ENCODE results near the gene NFATC2IP. TPM values are rescaled to one million over a fixed set of nuclear protein-coding genes. Genes with fewer than 3 reads are reported as not detected.
"Not testable (repeated sequence)": the region's sequence is repeated elsewhere in the genome, so short reads cannot be mapped to it uniquely, and the experiment has no call there.

Gene NFATC2IP
- total RNA-seq, 1 experiment from 2014 or later: 63.5 TPM

GRCh38 chr16:28974437-28975157, 23.9 kb downstream of the NFATC2IP start, which contains the start of gene SPNS1:
TSS of gene SPNS1 (plus strand) at chr16:28974778. CDS start at chr16:28975152, 374 bp downstream.
- no peaks in the 10 kb centered on the region for H3K36me3 ChIP-seq (ENCODE audit: insufficient read depth, low read length, poor library complexity, severe bottlenecking)

GRCh38 chr16:28975158-28975599, 24.4 kb downstream of the NFATC2IP start:
- CTCF ChIA-PET: no interaction called here
- Histone ChIP-seq H3K27ac (ENCODE audit: low read depth, low read length, poor library complexity, severe bottlenecking) (peak overlapping the region; percentile 51), H3K4me1 (ENCODE audit: insufficient read depth, low read length, poor library complexity, severe bottlenecking) (peaks cover 8% of the 10 kb centered on the region), H3K9me3 (ENCODE audit: low read depth, low read length, poor library complexity, severe bottlenecking) (no peaks in the 10 kb centered on the region), H3K27me3 (replicated peaks; ENCODE audit: insufficient read depth, low read depth, low read length, poor library complexity) (no peaks in the 10 kb centered on the region), H3K36me3 (ENCODE audit: insufficient read depth, low read length, poor library complexity, severe bottlenecking) (no peaks in the 10 kb centered on the region), H3K4me3 (ENCODE audit: low read depth, low read length, poor library complexity, severe bottlenecking) (peak overlapping the region; percentile 99)
- no peak for TF ChIP-seq EZH2 (IDR thresholded peaks at IDR 0.05; ENCODE audit: borderline replicate concordance, low read depth, low read length, poor library complexity, severe bottlenecking)
- TF ChIP-seq, protein P1, sequence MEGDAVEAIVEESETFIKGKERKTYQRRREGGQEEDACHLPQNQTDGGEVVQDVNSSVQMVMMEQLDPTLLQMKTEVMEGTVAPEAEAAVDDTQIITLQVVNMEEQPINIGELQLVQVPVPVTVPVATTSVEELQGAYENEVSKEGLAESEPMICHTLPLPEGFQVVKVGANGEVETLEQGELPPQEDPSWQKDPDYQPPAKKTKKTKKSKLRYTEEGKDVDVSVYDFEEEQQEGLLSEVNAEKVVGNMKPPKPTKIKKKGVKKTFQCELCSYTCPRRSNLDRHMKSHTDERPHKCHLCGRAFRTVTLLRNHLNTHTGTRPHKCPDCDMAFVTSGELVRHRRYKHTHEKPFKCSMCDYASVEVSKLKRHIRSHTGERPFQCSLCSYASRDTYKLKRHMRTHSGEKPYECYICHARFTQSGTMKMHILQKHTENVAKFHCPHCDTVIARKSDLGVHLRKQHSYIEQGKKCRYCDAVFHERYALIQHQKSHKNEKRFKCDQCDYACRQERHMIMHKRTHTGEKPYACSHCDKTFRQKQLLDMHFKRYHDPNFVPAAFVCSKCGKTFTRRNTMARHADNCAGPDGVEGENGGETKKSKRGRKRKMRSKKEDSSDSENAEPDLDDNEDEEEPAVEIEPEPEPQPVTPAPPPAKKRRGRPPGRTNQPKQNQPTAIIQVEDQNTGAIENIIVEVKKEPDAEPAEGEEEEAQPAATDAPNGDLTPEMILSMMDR (conservative IDR thresholded peaks at IDR 0.05; ENCODE audit: low read depth, low read length): no peak
- DNase-seq (ENCODE audit: low spot score): no peak
- intact Hi-C loops (cut with micrococcal nuclease; ENCODE audit: unreplicated experiment): no loop called here
- BruUV-seq (replicated peaks): no TSS peak
- POLR2A ChIA-PET (ENCODE audit: low non-redundant PET): no interaction called here

More at GRCh38 chr16:28974437-28975157, 23.9 kb downstream of the NFATC2IP start, which contains the start of gene SPNS1:
- H3K27ac ChIP-seq (ENCODE audit: low read depth, low read length, poor library complexity, severe bottlenecking): peak within 1 kb of the TSS; percentile 51
- no peaks in the 10 kb centered on the region for H3K27me3 ChIP-seq (replicated peaks; ENCODE audit: insufficient read depth, low read depth, low read length, poor library complexity)
- no peaks in the 10 kb centered on the region for H3K9me3 ChIP-seq (ENCODE audit: low read depth, low read length, poor library complexity, severe bottlenecking)
- peak; percentile 97 for DNase-seq (ENCODE audit: low spot score)
- peak within 1 kb of the TSS; percentile 99 for H3K4me3 ChIP-seq (ENCODE audit: low read depth, low read length, poor library complexity, severe bottlenecking)
- intact Hi-C loops (cut with micrococcal nuclease; ENCODE audit: unreplicated experiment): no loop called here
- H3K4me1 ChIP-seq (ENCODE audit: insufficient read depth, low read length, poor library complexity, severe bottlenecking): peaks cover 8% of the 10 kb centered on the region
- TF ChIP-seq, protein P1 (conservative IDR thresholded peaks at IDR 0.05; ENCODE audit: low read depth, low read length): no peak
- no peak for TF ChIP-seq EZH2 (IDR thresholded peaks at IDR 0.05; ENCODE audit: borderline replicate concordance, low read depth, low read length, poor library complexity, severe bottlenecking)
- POLR2A ChIA-PET (ENCODE audit: low non-redundant PET): interaction anchor here (0.6 kb wide), 1 partner anchor 112 kb away, joined by 3 read pairs; no protein-coding TSS in a partner anchor
- no TSS peak for BruUV-seq (replicated peaks)
- CTCF ChIA-PET: no interaction called here

DNA sequence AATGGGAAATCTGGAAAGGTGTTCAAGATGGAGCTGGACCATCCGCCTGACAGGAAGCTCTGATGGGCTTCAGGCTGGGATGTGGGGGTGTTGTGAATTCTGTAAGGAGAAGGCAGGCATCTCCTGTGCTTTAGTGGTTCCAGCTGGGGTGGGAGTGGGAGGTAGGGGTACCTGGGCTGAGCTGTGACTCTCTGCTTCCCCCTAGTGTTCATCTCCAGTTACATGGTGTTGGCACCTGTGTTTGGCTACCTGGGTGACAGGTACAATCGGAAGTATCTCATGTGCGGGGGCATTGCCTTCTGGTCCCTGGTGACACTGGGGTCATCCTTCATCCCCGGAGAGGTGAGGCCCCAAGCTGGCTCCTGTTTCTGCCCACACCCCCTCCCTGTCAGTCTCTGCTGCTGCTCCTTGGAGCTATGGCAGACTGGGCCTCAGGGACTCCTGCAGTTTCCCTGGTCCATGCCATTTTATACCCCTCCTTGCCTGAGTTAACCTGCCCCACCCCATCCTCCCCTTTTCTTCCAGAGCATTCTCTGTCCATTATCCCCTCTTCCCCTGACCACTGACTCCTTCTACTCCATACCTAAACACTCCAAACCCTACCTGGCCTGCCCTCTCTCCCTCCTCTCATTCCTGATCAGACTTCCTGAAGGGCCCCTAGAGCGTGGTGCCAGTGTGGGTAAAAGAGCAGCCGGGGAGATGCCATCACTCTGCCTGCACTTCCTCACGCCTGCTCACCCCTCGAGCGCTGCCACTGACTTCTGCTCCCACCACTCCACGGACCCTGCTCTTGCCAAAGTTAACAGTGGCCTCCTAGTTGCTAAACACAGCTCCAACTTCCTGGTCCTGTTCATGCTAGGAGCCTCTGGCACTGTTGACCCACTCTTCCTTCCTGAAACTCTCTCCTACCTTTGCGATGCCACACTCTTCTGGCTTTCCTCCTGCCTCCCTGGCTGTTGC, 27.2 kb downstream of the NFATC2IP start:
- peaks cover 3% of the 10 kb centered on the region for H3K36me3 ChIP-seq (ENCODE audit: insufficient read depth, low read length, poor library complexity, severe bottlenecking)
- no peak for TF ChIP-seq EZH2 (IDR thresholded peaks at IDR 0.05; ENCODE audit: borderline replicate concordance, low read depth, low read length, poor library complexity, severe bottlenecking)
- TF ChIP-seq, protein P1 (conservative IDR thresholded peaks at IDR 0.05; ENCODE audit: low read depth, low read length): peak; percentile 53
- CTCF ChIA-PET: interaction anchor here (0.5 to 0.6 kb wide), 2 partner anchors 124 to 246 kb away, joined by 3 to 9 read pairs; no protein-coding TSS in a partner anchor
- H3K27me3 ChIP-seq (replicated peaks; ENCODE audit: insufficient read depth, low read depth, low read length, poor library complexity): no peaks in the 10 kb centered on the region
- no peak overlapping the region for H3K4me3 ChIP-seq (ENCODE audit: low read depth, low read length, poor library complexity, severe bottlenecking)
- no TSS peak for BruUV-seq (replicated peaks)
- H3K9me3 ChIP-seq (ENCODE audit: low read depth, low read length, poor library complexity, severe bottlenecking): no peaks in the 10 kb centered on the region
- POLR2A ChIA-PET (ENCODE audit: low non-redundant PET): no interaction called here
- no peak for DNase-seq (ENCODE audit: low spot score)
- H3K4me1 ChIP-seq (ENCODE audit: insufficient read depth, low read length, poor library complexity, severe bottlenecking): peaks cover 8% of the 10 kb centered on the region
- H3K27ac ChIP-seq (ENCODE audit: low read depth, low read length, poor library complexity, severe bottlenecking): no peak overlapping the region
- intact Hi-C loops (cut with micrococcal nuclease; ENCODE audit: unreplicated experiment): no loop called here

- H3K4me1 ChIP-seq (ENCODE audit: insufficient read depth, low read length, poor library complexity, severe bottlenecking); intact Hi-C loops (cut with micrococcal nuclease; ENCODE audit: unreplicated experiment); H3K27me3 ChIP-seq (replicated peaks; ENCODE audit: insufficient read depth, low read depth, low read length, poor library complexity); POLR2A ChIA-PET (ENCODE audit: low non-redundant PET); DNase-seq (ENCODE audit: low spot score); CTCF ChIA-PET; BruUV-seq (replicated peaks); H3K36me3 ChIP-seq (ENCODE audit: insufficient read depth, low read length, poor library complexity, severe bottlenecking); H3K4me3 ChIP-seq (ENCODE audit: low read depth, low read length, poor library complexity, severe bottlenecking); H3K27ac ChIP-seq (ENCODE audit: low read depth, low read length, poor library complexity, severe bottlenecking); H3K9me3 ChIP-seq (ENCODE audit: low read depth, low read length, poor library complexity, severe bottlenecking): not testable (repeated sequence)
These were observed 29.6 kb downstream of the NFATC2IP start for GRCh38 chr16:28980330-28980729.

All from A673 (cell line).